ENCODE results near the gene SLC9A3. TPM values are rescaled to one million over a fixed set of nuclear protein-coding genes. Genes with fewer than 3 reads are reported as not detected.

SLC9A3 gene
- total and polyA plus RNA-seq, 2 of the 13 experiments (the other 11 are each of a cell fraction or from before 2014, with no cell fraction given) = 1.5 to 1.8 TPM

DNA sequence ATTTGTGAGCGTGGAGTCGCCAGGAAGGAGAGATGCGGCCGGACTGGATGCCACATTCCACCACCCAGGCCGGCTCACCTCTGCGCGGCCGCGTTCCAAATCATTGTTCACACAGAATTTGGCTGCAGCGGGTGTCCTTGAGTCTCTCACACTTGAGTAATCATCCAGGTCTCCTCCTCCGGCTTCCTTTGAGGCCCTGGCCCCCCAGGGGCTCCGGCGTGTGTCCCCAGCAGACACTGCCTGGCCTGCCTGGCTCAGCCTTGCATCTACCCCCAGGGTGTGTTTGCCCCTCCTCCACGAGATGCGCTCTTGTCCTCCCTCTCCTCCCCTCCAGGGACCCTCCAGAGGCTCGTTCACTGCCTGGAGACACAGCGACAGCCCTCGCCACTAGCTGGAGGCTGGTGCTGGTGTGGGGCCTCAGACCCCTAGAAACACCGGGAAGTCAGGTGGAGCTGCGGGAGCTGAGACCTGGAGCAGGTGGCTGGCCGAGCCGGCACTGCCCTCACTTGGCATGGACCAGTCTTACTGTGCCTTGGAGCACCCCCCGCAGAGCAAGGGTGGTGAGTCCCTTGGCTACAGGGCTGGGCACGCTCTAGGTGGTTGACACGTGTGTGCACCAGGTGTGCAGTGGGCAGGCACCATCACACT is 7.0 kb upstream of the SLC9A3 start:
- Histone ChIP-seq H4K20me1 (ENCODE audit: insufficient read depth, low read length) (no peaks in the 10 kb centered on the region), H2AFZ (ENCODE audit: low read length) (no peak overlapping the region), H3K4me1 (ENCODE audit: insufficient read depth, low read length) (peaks cover 68% of the 10 kb centered on the region), H3K27me3 (ENCODE audit: control insufficient read depth in 1 of 2, insufficient read depth in 2 of 2, low read length in 2 of 2) (peaks cover 5 to 27% of the 10 kb centered on the region in 2 experiments; a peak in 3 of 5 replicates), H3K36me3 (replicated peaks in 1 of 2; ENCODE audit: control insufficient read depth in 1 of 2, insufficient read depth in 2 of 2, low read length in 2 of 2) (no peaks in the 10 kb centered on the region), H3K4me2 (ENCODE audit: low read depth, low read length) (no peak overlapping the region), H3K79me2 (ENCODE audit: insufficient read depth, low read length) (no peaks in the 10 kb centered on the region), H3K9me3 (ENCODE audit: low read length) (no peaks in the 10 kb centered on the region), H3K27ac (ENCODE audit: extremely low read length, insufficient read depth, low read length) (no peak overlapping the region), H3K4me3 (replicated peaks in 1 of 3; ENCODE audit: insufficient read depth in 1 of 3, low read depth in 2 of 3, low read length in 3 of 3) (no peak overlapping the region), H3K9ac (ENCODE audit: insufficient read depth, low read depth, low read length) (no peak overlapping the region)
- ChIA-PET POLR2A (no interaction called here), CTCF (ENCODE audit: low intra/inter-chr PET ratio, low total read pairs) (no interaction called here)
- FAIRE-seq (no peak), DNase-seq (ENCODE audit: low spot score) (no peak), ATAC-seq (no peak)
- intact Hi-C loops (cut with micrococcal nuclease; ENCODE audit: unreplicated experiment) = loop anchor here (10.0 kb wide), 1 partner anchor 84 kb away; the partner anchor contains the start of gene CEP72
- in situ Hi-C loops (cut with HindIII; ENCODE audit: extremely low pct_ligation_motif_present, low pct_unique_long_range_greater_than_20kb) = no loop called here
- BruUV-seq (replicated peaks) = no TSS peak
- TF ChIP-seq POGK (CRISPR knock-in tag; conservative IDR thresholded peaks at IDR 0.05) (no peak), KLF6 (CRISPR knock-in tag; IDR thresholded peaks at IDR 0.05) (no peak)
- WGBS (ENCODE audit: low lambda C conversion rate) = 61% methylated on average over 14 of the region's 25 CpGs

DNA sequence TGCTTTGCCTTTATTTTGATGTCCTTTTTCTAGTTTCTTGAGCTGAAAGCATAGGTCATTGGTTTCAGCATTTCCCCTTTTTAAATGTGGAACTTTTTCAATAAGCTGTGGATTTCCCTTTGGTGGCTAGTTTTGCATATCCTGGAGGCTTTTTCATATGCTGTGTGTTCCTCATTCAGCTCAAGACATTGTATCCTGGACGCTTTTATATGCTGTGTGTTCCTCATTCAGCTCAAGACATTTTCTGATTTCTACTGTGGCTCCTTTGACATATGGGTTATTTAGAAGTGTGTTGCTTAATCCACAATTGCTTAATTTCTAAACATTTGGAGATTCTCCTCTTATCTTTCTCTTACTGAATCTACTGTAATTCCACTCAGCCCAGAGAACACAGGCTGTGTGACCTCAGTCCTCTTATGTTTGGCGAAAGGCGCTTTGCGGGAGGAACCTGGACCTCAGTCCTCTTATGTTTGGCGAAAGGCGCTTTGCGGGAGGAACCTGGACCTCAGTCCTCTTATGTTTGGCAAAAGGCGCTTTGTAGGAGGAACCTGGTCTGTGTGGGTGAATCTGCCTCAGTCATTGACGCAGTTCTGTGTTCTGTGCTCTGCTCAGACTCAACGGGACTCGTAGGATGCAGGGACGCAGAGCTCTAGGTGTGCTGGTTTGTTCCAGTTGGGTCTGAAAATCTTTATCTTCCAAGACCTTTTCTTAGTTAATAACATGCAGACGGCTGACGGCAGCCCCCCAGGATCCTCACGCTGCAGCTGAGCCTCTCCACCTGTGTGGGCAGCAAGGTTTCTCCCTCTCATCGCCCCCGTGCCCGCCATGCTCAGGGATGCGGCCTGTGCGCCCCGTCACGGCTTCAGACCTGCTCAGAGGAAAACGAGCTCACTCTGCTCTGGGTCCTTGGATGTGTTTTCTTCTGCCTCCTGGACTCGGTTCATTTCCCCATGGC is 6.0 kb upstream of the SLC9A3 start:
- 33% methylated on average over 22 of the region's 24 CpGs for WGBS (ENCODE audit: low lambda C conversion rate)
- H3K9me3 ChIP-seq (ENCODE audit: low read length) = no peaks in the 10 kb centered on the region
- intact Hi-C loops (cut with micrococcal nuclease; ENCODE audit: unreplicated experiment) (loop anchor here (10.0 kb wide), 1 partner anchor 85 kb away; the partner anchor contains the start of gene CEP72), in situ Hi-C loops (cut with HindIII; ENCODE audit: extremely low pct_ligation_motif_present, low pct_unique_long_range_greater_than_20kb) (no loop called here)
- BruUV-seq (replicated peaks) = no TSS peak
- H2AFZ ChIP-seq (ENCODE audit: low read length) = no peak overlapping the region
- DNase-seq (ENCODE audit: low spot score) (no peak), FAIRE-seq (peak; percentile 52), ATAC-seq (no peak)
- H3K4me3 ChIP-seq (replicated peaks in 1 of 3; ENCODE audit: insufficient read depth in 1 of 3, low read depth in 2 of 3, low read length in 3 of 3) = no peak overlapping the region
- ChIA-PET CTCF (ENCODE audit: low intra/inter-chr PET ratio, low total read pairs) (no interaction called here), POLR2A (interaction anchor here (1.4 kb wide), 1 partner anchor 50 kb away, joined by 3 read pairs; no protein-coding TSS in a partner anchor)
- no peaks in the 10 kb centered on the region for H3K36me3 ChIP-seq (replicated peaks in 1 of 2; ENCODE audit: control insufficient read depth in 1 of 2, insufficient read depth in 2 of 2, low read length in 2 of 2)
- peaks cover 68% of the 10 kb centered on the region for H3K4me1 ChIP-seq (ENCODE audit: insufficient read depth, low read length)
- no peak overlapping the region for H3K4me2 ChIP-seq (ENCODE audit: low read depth, low read length)
- no peaks in the 10 kb centered on the region for H4K20me1 ChIP-seq (ENCODE audit: insufficient read depth, low read length)
- no peaks in the 10 kb centered on the region for H3K79me2 ChIP-seq (ENCODE audit: insufficient read depth, low read length)
- H3K9ac ChIP-seq (ENCODE audit: insufficient read depth, low read depth, low read length) = no peak overlapping the region
- no peak overlapping the region for H3K27ac ChIP-seq (ENCODE audit: extremely low read length, insufficient read depth, low read length)
- H3K27me3 ChIP-seq (ENCODE audit: control insufficient read depth in 1 of 2, insufficient read depth in 2 of 2, low read length in 2 of 2) = peaks cover 5 to 25% of the 10 kb centered on the region in 2 experiments; a peak in 4 of 5 replicates
- TF ChIP-seq HOXA7 (CRISPR knock-in tag; IDR thresholded peaks at IDR 0.05) = no peak
- TF ChIP-seq SALL1 (CRISPR knock-in tag; IDR thresholded peaks at IDR 0.05) = no peak
- TF ChIP-seq ZNF724P (CRISPR knock-in tag; IDR thresholded peaks at IDR 0.05; ENCODE audit: borderline replicate concordance) = no peak
- no peak for TF ChIP-seq NR2C2 (CRISPR knock-in tag; IDR thresholded peaks at IDR 0.05; ENCODE audit: borderline replicate concordance)

All from HepG2 (cell line).